OCI-LY1 (cell line): ENCODE measurements around the gene RNF135.

Source experiments
- H2AFZ ChIP-seq: fragments of 200-600 bp; sonication (generic), shearing (Covaris generic); 2 replicates; pipeline ENCODE4 v1.6.0; 2014; ENCODE audit warnings: antibody characterized with exemption, mild to moderate bottlenecking, low read length
- H3F3A ChIP-seq: fragments of 200-600 bp; sonication (generic), shearing (Covaris generic); 2 replicates; pipeline ENCODE4 v1.6.0; 2014; ENCODE audit warnings: mild to moderate bottlenecking, antibody characterized with exemption, low read length, moderate library complexity; ENCODE audit not compliant: insufficient read depth
- H3K27ac ChIP-seq: fragments of 200-600 bp; sonication (generic); 2 replicates; pipeline ENCODE4 v1.5.1; 2014; ENCODE audit warnings: low read length, mixed run types, mild to moderate bottlenecking, low read depth; ENCODE audit not compliant: poor library complexity, severe bottlenecking
- H3K27me3 ChIP-seq: fragments of 200-600 bp; sonication (generic); 2 replicates; pipeline ENCODE4 v1.6.0; 2014; ENCODE audit warnings: antibody characterized with exemption, mild to moderate bottlenecking, low read length, moderate library complexity; ENCODE audit not compliant: insufficient read depth
- H3K36me3 ChIP-seq: fragments of 200-600 bp; sonication (generic); 2 replicates; pipeline ENCODE4 v1.6.1; 2014; ENCODE audit warnings: mild to moderate bottlenecking, antibody characterized with exemption, low read length, moderate library complexity, mixed read lengths; ENCODE audit not compliant: insufficient read depth
- H3K4me1 ChIP-seq: fragments of 200-600 bp; sonication (generic); 2 replicates; pipeline ENCODE4 v1.5.1; 2014; ENCODE audit warnings: mild to moderate bottlenecking, low read length, moderate library complexity; ENCODE audit not compliant: insufficient read depth, severe bottlenecking
- H3K4me2 ChIP-seq: fragments of 200-600 bp; sonication (generic), shearing (Covaris generic); 2 replicates; pipeline ENCODE4 v1.6.1; 2014; ENCODE audit warnings: low read length
- H3K4me3 ChIP-seq: fragments of 200-600 bp; sonication (generic); 2 replicates; pipeline ENCODE4 v1.5.1; 2014; ENCODE audit warnings: low read length, low read depth, mild to moderate bottlenecking, mixed read lengths; ENCODE audit not compliant: poor library complexity, severe bottlenecking
- H3K79me2 ChIP-seq: fragments of 200-600 bp; shearing (Covaris generic); 2 replicates; pipeline ENCODE4 v1.6.1; 2016; ENCODE audit warnings: mixed run types, low read length, mixed read lengths; ENCODE audit not compliant: insufficient read depth
- H3K9ac ChIP-seq: fragments of 200-600 bp; sonication (generic), shearing (Covaris generic); 2 replicates; pipeline ENCODE4 v1.6.1; 2014; ENCODE audit warnings: mild to moderate bottlenecking, low read length, mixed read lengths
- H3K9me2 ChIP-seq: fragments of 200-600 bp; sonication (generic), shearing (Covaris generic); 2 replicates; pipeline ENCODE4 v1.6.1; 2014; ENCODE audit warnings: low read depth, mild to moderate bottlenecking, low read length, mixed read lengths
- H3K9me3 ChIP-seq: fragments of 200-600 bp; shearing (Covaris generic); 2 replicates; pipeline ENCODE4 v1.6.1; 2014; ENCODE audit warnings: low read length, mixed read lengths
- H4K20me1 ChIP-seq: fragments of 200-600 bp; sonication (generic), shearing (Covaris generic); 2 replicates; pipeline ENCODE4 v1.6.0; 2016; ENCODE audit warnings: mild to moderate bottlenecking, low read length; ENCODE audit not compliant: insufficient read depth
- EZH2 ChIP-seq: fragments of 200-600 bp; sonication (generic), shearing (Covaris generic); IDR thresholded peaks from 2 replicates; pipeline ENCODE4 v1.8.0; 2017; ENCODE audit warnings: borderline replicate concordance, mixed run types, mild to moderate bottlenecking, antibody characterized with exemption, low read length, moderate library complexity, mixed read lengths
- TF ChIP-seq, protein P1 (sequence below): fragments of 200-600 bp; sonication (generic), shearing (Covaris generic); IDR thresholded peaks from 2 replicates; pipeline ENCODE4 v1.5.1; 2017; ENCODE audit warnings: mild to moderate bottlenecking, antibody characterized with exemption, low read length, moderate library complexity, mixed read lengths

RNF135 gene

DNA sequence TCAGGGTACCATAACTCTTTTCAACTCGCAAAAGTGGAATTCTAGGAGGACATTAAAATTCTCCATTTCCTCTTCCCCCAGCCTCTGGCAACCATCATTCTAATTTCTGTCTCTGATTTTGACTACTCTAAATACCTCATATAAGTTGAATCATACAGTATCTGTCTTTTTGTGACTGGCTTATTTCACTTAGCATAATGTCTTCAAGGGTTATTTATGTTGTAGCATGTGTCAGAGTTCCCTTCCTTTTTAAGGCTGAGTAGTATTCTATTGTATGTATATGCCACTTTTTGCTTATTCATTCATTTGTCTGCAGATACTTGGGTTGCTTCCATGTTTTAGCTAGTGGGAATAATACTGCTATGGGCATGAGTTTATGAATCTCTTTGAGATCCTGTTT, 12.0 kb downstream of the RNF135 start:
- peaks cover 35% of the 10 kb centered on the region; the same call in 1 of the 2 replicates for H3K36me3 ChIP-seq

DNA sequence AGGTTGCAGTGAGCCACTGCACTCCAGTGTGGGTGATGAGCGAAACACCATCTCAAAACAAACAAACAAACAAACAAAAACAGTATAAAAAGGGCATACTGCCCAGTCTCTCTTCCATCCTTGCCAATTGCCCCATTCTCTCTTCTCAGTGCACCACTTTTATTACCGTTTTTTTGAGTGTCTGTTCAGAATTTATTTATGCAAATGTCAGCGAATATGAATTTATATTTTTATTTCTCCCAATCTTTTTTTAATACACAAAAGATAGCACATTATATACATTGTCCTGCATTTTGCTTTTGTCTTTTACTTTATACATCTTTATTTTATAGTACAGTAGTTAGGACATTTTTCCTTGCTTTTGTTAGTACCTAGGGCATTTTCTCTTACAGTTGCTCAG, 19.6 kb downstream of the RNF135 start:
- H3K4me3 ChIP-seq = no peak overlapping the region
- no peak overlapping the region for H3K9ac ChIP-seq
- H3K27ac ChIP-seq = no peak overlapping the region
- peaks cover 65% of the 10 kb centered on the region for H3K36me3 ChIP-seq
- H2AFZ ChIP-seq = no peak overlapping the region
- TF ChIP-seq, protein P1, sequence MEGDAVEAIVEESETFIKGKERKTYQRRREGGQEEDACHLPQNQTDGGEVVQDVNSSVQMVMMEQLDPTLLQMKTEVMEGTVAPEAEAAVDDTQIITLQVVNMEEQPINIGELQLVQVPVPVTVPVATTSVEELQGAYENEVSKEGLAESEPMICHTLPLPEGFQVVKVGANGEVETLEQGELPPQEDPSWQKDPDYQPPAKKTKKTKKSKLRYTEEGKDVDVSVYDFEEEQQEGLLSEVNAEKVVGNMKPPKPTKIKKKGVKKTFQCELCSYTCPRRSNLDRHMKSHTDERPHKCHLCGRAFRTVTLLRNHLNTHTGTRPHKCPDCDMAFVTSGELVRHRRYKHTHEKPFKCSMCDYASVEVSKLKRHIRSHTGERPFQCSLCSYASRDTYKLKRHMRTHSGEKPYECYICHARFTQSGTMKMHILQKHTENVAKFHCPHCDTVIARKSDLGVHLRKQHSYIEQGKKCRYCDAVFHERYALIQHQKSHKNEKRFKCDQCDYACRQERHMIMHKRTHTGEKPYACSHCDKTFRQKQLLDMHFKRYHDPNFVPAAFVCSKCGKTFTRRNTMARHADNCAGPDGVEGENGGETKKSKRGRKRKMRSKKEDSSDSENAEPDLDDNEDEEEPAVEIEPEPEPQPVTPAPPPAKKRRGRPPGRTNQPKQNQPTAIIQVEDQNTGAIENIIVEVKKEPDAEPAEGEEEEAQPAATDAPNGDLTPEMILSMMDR = no peak
- TF ChIP-seq EZH2 = no peak
- no peaks in the 10 kb centered on the region for H4K20me1 ChIP-seq
- H3K27me3 ChIP-seq = no peaks in the 10 kb centered on the region
- H3K79me2 ChIP-seq = no peaks in the 10 kb centered on the region
- H3K4me2 ChIP-seq = no peak overlapping the region
- H3F3A ChIP-seq = no peaks in the 10 kb centered on the region
- no peaks in the 10 kb centered on the region for H3K4me1 ChIP-seq
- no peaks in the 10 kb centered on the region for H3K9me2 ChIP-seq
- H3K9me3 ChIP-seq = no peaks in the 10 kb centered on the region

More for the DNA sequence above, 12.0 kb downstream of the RNF135 start:
- Histone ChIP-seq H3K9ac (no peak overlapping the region), H3K27me3 (no peaks in the 10 kb centered on the region), H3K4me1 (no peaks in the 10 kb centered on the region), H3K9me3 (no peaks in the 10 kb centered on the region), H3F3A (no peaks in the 10 kb centered on the region), H4K20me1 (no peaks in the 10 kb centered on the region), H3K79me2 (peaks cover 8% of the 10 kb centered on the region; the same call in 1 of the 2 replicates), H2AFZ (no peak overlapping the region), H3K4me2 (no peak overlapping the region), H3K27ac (no peak overlapping the region), H3K4me3 (no peak overlapping the region), H3K9me2 (no peaks in the 10 kb centered on the region)
- TF ChIP-seq, protein P1 = no peak
- TF ChIP-seq EZH2 = no peak

DNA sequence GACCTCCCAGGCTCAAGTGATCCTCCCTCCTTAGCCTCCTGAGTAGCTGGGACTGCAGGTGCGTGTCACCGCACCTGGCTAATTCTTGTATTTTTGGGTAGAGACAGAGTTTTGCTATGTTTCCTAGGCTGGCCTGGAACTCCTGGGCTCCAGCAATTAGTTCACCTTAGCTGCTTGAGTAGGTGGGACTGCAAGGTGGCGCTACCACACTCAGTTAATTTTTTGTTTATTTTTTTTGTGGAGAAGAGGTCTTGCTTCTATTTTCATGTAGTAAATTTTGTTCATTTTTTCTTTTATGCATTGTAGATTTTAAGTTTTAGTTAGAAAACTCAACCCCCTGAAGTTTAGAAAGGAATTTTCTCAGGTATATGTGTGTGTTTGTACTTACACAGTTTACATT, 21.7 kb downstream of the RNF135 start:
- Histone ChIP-seq H3K4me2 (no peak overlapping the region), H4K20me1 (no peaks in the 10 kb centered on the region)
- no peak for TF ChIP-seq EZH2
- TF ChIP-seq, protein P1 = 0 out of 2 replicates have a peak, but pooled peaks have one; percentile 11

More for the DNA sequence above, 21.7 kb downstream of the RNF135 start:
- Histone ChIP-seq H3K36me3 (peaks cover 63% of the 10 kb centered on the region), H3K9ac (no peak overlapping the region), H3K27me3 (no peaks in the 10 kb centered on the region), H3K9me3 (no peaks in the 10 kb centered on the region), H3K27ac (no peak overlapping the region), H3K4me3 (no peak overlapping the region), H3K4me1 (no peaks in the 10 kb centered on the region), H2AFZ (no peak overlapping the region), H3K79me2 (no peaks in the 10 kb centered on the region), H3K9me2 (no peaks in the 10 kb centered on the region), H3F3A (no peaks in the 10 kb centered on the region)
